Gastrocnemius medialis (tissue), 4 donors: ENCODE results near the gene PDCD2L.

Experiments
- POLR2A ChIP-seq, 2 donors: fragments of 450-650 bp; IDR thresholded peaks; one replicate each; pipeline ENCODE4 v1.6.1; 2017; ENCODE audit warnings: antibody characterized with exemption in 2 of 2, mild to moderate bottlenecking in 2 of 2, moderate library complexity in 2 of 2
- TF ChIP-seq, protein P1 (sequence below), 5 experiments: fragments of 450-650 bp in 3 of 5; fragments of 200-600 bp in 2 of 5; sonication (generic) in 2 of 5; IDR thresholded peaks in 4 of 5; conservative IDR thresholded peaks in 1 of 5; 1 replicate in 4 of 5; 2 replicates in 1 of 5; pipeline ENCODE4 v1.5.1; 2016 to 2019; ENCODE audit warnings: antibody characterized with exemption in 5 of 5, mild to moderate bottlenecking in 3 of 5, moderate library complexity in 3 of 5

DNA sequence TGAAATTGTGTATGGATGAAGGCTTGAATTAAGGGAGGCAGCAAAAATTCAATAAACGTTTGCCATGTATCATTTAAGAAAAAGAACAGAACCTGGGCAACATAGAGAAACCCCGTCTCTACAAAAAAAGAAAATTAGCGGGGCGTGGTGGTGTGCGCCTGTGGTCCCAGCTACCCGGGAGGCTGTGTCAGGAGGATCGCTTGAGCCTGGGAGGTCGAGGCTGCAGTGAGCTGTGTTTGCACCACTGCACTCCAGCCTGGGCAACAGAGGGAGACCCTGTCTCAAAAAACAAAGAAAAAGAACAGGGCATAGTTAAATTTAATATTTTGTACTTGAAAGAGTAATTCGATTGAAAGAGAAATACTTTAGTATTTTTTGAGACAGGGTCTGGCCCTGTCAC lies 25.4 kb downstream of the PDCD2L start:
- no peak for TF ChIP-seq POLR2A (IDR thresholded peaks at IDR 0.05)
- TF ChIP-seq, protein P1, sequence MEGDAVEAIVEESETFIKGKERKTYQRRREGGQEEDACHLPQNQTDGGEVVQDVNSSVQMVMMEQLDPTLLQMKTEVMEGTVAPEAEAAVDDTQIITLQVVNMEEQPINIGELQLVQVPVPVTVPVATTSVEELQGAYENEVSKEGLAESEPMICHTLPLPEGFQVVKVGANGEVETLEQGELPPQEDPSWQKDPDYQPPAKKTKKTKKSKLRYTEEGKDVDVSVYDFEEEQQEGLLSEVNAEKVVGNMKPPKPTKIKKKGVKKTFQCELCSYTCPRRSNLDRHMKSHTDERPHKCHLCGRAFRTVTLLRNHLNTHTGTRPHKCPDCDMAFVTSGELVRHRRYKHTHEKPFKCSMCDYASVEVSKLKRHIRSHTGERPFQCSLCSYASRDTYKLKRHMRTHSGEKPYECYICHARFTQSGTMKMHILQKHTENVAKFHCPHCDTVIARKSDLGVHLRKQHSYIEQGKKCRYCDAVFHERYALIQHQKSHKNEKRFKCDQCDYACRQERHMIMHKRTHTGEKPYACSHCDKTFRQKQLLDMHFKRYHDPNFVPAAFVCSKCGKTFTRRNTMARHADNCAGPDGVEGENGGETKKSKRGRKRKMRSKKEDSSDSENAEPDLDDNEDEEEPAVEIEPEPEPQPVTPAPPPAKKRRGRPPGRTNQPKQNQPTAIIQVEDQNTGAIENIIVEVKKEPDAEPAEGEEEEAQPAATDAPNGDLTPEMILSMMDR (IDR thresholded peaks at IDR 0.05 in 4 of 5, conservative IDR thresholded peaks at IDR 0.05 in 1 of 5), result no peak
